Retinal pigment epithelial cell (primary cell): ENCODE results near the gene CCDC194.
A peak's percentile ranks its signal among the peaks of the same experiment; 100 is the strongest.

Source experiments
- DNase-seq: peaks from one replicate; pipeline ENCODE4 v3.0.0-alpha.2; 2010; ENCODE audit warnings: low read depth
- H3K4me3 ChIP-seq: 2 replicates; pipeline ENCODE4 v1.5.1; 2011; ENCODE audit warnings: mild to moderate bottlenecking, low read length, control low read depth, moderate library complexity
- CTCF ChIP-seq: conservative IDR thresholded peaks from 2 replicates; pipeline ENCODE4 v1.5.1; 2011; ENCODE audit warnings: low read depth, low read length, control low read depth, inconsistent platforms

The CCDC194 gene

DNA sequence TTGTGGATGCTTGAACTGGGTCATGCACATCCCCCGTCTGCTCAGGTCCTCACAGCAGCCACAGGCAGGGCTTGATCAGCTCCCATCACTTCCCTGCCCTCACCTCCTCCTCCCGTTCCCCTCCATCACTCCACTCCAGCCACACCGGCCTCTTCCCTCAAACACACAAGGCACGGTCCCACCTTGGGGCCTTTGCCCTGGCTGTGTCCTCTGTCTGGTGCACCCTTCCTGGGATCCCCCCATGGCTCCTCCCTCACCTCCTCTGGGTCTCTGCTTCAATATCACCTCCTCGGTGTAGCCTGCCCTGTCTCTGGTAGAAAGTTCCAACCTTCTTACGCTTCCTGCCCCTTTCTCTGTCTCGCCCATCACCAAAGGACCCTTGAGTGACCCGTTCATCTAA lies 40.6 kb downstream of the CCDC194 start:
- no peak for TF ChIP-seq CTCF
- H3K4me3 ChIP-seq = no peak overlapping the region
- no peak for DNase-seq

GRCh38 chr19:17352608-17353280 lies 41.3 kb downstream of the CCDC194 start:
- no peak for DNase-seq
- no peak overlapping the region for H3K4me3 ChIP-seq
- TF ChIP-seq CTCF = no peak

- no peak overlapping the region for H3K4me3 ChIP-seq
- no peak for DNase-seq
- TF ChIP-seq CTCF = no peak
These were observed 42.1 kb downstream of the CCDC194 start for GRCh38 chr19:17351815-17352435.

DNA sequence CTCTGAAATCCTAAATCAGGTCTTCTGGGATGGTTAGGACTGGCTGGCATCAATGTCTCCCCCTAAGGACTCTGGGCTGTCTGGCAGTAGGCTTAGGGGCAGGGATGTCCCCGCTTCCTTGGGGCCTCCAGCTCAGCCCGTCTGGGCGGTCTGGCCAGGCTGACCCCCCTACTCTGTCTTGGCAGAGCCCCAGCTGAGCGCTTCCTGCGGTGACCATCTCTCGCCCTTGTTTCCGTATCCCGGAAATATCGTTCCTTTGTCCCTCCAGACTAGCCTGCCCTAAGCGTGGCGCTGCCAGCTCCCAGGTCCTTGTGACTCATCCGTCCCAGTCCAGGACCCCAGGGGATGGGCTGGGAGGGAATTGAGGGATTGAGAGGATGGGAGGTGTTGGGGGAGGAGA lies 45.3 kb downstream of the CCDC194 start:
- DNase-seq = no peak
- no peak for TF ChIP-seq CTCF
- H3K4me3 ChIP-seq = peak overlapping the region; percentile 12

GRCh38 chr19:17347877-17348276 lies 46.1 kb downstream of the CCDC194 start:
- no peak for TF ChIP-seq CTCF
- DNase-seq = no peak
- H3K4me3 ChIP-seq = no peak overlapping the region

DNA sequence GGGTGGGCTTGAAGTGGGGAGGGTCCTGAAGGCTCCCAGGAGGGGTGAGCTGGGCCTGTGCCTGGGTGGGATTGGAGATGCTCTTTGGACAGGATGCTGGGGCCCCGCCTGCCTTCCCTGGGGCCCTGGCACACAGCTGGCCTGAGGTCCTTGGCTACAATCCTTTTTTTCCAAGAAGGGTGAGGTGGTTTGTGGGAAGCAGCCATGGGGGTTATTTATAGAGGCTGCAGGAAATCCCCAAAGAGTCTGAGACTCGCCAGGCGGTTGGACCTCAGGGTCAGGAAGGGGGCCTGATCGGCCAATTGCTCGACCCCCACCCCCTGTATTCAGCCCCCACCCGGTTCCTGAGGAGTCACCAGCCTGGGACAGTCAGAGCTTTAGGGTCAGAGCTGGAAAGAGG lies 46.6 kb downstream of the CCDC194 start:
- no peak overlapping the region for H3K4me3 ChIP-seq
- TF ChIP-seq CTCF = no peak
- no peak for DNase-seq

DNA sequence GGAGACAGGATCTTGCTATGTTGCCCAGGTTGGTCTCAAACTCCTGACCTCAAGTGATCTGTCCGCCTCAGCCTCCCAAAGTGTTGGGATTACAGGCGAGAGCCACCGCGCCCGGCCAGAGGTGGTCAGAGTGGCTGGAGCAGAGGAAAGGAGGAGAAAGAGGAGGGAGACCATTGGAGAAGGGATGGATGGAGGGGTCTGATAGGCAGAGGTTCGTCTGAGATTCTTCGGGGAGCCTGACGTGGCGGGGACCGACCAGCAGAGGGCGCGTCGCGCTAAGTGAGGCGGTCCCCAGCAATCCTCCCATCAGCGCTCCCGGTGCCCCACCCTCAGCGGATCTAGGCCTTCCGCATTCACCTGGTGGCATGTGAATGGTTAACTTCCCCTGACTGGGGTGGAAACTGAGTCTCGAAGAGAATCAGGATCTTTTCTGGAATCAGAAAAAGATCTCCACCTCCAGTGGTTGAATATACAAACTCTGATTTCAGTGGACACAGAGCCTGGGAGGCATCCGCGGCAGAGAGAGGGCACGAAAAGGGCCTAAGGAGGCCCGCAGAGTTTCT lies 47.8 kb downstream of the CCDC194 start:
- no peak overlapping the region for H3K4me3 ChIP-seq
- TF ChIP-seq CTCF = peak; percentile 86
- DNase-seq = no peak
